Ureter (tissue), 1 donor: ENCODE measurements around the gene TLCD5. TPM values are rescaled to one million over a fixed set of nuclear protein-coding genes. Genes with fewer than 3 reads are reported as not detected.

Experiments
- DNase-seq: peaks from one replicate; pipeline ENCODE4 v3.0.0-alpha.2; 2020; ENCODE audit warnings: low spot score
- total RNA-seq: library from RNA; stranded (reverse); gene quantifications from one replicate; pipeline ENCODE4 v1.2.4, GENCODE V29; 2023
- donor health status: DM: yes; HTN: yes; CAD: no.

The TLCD5 gene
- total RNA-seq, 1 donor from 2014 or later: 5.6 TPM

DNA sequence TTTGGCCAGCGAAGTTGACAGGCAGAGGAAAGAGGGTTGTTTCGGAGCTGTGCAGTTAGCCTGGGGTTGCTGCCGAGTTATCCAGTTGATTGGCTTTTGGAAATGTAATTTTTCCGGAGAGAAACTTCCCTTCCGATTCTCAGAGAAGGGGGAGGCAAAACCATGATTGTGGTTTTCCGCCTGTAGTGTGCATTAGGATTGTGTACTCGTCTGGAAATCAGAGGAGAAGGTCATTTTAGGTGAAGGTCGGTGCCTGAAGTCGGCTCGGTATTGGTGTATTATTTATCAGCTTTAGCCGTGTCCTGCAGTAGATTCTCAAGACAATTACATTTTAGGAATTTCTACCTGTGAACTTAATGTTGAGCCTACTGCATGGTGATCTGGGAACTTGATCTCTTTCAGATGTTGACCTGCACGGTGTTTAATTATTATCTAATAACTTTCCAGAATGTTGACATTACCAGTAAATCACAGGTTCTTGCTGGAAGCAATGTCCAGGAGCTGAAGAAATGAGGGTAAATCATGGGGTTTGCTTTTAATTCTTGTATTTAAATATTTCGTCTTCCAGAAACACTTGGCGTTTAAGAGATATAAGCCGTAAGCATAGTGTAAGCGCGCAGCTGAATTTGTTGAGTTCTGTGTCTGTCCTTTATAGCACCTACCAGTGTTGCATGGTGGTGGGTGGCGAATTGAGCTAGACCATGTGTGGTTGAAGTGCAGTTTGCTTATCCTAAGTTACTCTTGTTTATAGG is 12.4 kb downstream of the TLCD5 start:
- no peak for DNase-seq

GRCh38 chr11:120338107-120338933 is 13.2 kb downstream of the TLCD5 start:
- no peak for DNase-seq

- DNase-seq: no peak
Observed at GRCh38 chr11:120339394-120339890, 14.3 kb downstream of the TLCD5 start.

DNA sequence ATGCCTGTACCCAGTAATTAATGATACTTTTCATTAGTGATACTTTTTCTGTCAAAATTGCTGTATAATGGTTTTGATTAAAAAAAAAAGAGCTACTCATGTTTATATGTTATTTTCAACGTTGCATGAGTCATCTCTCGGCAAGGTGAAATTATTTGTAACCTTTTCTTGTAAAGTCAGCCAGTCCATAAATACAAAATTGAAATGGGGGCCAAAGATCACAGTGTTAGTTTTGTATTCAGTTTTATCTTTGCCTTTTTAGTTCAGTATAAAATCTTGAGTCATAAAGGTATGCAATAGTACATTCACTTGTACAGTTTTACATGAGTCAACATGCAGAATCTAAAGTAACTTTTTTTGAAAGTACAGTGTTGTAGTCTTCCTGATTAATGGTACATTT is 15.4 kb downstream of the TLCD5 start:
- no peak for DNase-seq

DNA sequence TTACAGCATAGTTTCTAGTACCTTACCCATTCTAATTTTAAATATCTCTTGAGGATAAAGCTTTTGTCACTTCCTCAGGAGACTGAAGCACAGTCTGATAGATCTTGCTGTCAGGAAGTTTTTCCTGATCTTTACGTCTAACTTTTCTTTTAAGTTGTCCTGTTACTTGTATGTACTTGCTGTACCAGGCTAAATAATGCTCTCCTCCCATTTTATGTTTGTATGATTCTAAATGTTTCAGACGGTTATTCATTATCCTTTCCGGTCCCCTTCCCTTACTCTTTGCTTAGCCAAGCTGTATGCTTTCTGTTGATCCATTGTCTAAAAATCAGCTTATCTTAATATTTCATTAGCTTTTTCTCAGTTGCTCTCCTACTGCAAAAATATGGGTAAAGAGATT is 17.1 kb downstream of the TLCD5 start:
- no peak for DNase-seq

DNA sequence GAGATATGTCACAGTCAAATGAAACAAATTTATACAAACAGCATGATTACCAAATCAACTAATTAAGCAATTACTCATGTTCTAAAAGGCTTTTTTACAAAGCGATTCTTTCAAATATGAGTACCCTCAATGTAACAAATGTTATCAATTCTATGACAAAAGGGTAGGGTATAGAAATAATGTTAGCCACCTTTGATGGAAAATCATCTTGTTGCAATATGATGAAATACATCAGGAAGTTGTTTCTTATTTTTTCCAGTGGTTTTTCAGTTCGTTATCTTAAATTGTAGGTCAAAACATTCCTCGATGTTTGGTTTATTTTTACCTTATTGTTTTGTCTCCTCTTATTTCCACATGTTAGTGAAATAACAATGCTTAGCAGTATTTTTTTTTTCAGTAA is 17.6 kb downstream of the TLCD5 start:
- no peak for DNase-seq

DNA sequence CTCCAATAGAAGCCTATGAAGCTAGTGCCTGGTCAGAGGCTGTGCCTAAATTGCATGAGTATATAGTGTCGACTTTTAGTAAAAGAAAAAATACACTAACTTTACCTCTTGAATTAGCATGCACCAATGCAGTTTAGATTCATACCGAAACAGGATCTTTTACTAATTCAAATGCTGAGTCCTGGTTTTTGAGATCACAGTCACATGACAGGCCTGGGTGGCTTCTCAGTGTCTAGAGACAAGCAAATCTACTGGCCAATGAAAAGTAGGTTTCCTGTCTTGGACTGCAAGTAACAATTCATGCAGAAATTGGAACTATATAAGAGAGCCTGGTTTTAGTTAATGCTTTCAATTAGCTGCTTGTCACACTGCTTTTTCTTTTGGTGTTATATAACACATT is 18.3 kb downstream of the TLCD5 start:
- DNase-seq: no peak

DNA sequence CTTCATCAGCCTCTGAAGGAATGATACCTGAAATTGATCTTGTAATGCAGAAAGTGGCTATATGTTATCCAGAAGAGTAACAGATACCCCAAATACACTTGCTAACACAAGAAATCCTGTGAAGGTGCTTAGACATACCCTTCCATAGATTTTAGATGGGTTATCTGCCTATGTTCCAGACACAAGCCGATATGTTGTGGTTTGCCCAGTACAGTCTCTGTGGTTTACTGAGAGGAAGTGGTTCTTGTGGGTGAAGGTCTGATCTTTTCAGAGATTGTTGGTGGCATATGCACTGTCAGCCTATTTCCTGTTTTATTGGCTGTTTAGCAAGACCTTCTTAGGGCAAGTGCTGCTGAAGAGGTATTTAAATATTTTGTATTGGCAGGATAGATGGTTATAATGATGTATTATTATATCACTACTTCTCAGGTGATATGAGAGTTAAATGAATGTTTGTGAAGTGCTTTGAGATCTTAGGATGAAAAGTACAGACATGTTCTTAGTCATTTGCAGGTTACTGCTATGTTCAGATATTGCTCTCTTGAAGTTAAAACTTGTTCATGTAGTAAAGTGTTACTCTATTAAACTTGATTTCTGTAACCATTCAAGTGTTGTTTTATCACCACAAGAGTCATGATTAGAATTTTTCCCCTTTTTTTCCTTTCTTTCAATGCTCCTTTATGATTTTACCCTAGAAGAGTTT is 19.4 kb downstream of the TLCD5 start:
- DNase-seq: no peak

GRCh38 chr11:120346233-120346632 is 21.1 kb downstream of the TLCD5 start:
- no peak for DNase-seq

DNA sequence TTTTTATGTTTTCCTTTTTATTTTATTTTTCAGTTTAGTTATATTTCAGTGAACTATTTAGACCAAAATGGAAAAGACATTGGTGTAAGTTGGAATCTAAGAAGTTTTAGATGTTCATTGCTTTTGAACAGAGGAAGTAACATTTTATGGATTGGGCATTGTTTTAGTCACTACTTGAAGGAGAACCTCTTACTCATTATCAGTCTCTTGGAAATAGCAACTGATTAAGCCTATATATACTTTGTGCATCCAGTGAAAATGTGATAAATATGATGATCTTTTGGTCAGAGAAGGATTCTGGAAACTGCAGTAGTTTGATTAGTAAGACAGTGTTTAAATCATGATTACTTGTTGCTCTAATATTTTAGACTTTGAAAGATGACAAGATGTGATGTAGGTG is 25.5 kb downstream of the TLCD5 start:
- no peak for DNase-seq

DNA sequence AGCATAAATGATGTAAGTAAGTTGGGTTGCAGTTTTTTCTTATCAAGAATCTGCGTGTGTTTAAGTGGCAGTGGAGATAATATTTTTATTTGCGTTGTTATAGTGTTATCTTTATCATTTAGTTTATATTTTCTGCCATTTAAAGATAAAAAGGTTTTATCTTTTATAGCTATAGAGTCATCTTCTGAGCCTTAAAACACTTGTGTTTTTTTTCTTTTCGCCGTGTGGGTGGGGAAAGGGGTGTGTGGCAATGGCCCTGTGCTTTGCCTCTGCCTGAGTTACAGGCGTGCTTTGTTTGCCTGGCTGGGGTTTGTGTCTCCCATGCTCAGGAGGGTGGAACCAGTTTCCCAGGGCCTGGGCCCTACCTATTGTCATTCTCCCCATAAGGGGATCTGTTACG is 27.3 kb downstream of the TLCD5 start:
- DNase-seq: no peak

- no peak for DNase-seq
Observed at GRCh38 chr11:120354068-120354467, 29.0 kb downstream of the TLCD5 start.

DNA sequence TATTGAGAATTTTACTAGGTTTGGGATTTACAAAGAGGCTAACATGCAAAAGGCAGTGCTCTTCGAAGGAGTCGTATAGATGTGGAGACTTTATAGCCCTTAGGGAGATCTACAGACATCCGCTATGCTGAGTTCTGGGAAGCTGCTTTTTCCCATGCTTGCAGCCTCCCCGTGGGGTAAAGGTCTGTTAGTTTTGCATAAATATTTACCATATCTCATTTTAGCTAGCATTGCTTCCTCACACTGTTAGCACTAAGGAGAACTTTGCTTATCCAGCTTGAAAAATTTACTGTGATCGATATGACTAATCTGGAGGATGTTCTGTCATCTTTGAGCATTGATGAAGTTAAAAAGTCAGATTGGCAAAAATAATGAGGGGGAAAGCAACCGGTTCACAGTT is 29.7 kb downstream of the TLCD5 start:
- no peak for DNase-seq

- DNase-seq: no peak
Observed at GRCh38 chr11:120357620-120358019, 32.5 kb downstream of the TLCD5 start.

GRCh38 chr11:120358729-120359128 is 33.6 kb downstream of the TLCD5 start:
- no peak for DNase-seq

DNA sequence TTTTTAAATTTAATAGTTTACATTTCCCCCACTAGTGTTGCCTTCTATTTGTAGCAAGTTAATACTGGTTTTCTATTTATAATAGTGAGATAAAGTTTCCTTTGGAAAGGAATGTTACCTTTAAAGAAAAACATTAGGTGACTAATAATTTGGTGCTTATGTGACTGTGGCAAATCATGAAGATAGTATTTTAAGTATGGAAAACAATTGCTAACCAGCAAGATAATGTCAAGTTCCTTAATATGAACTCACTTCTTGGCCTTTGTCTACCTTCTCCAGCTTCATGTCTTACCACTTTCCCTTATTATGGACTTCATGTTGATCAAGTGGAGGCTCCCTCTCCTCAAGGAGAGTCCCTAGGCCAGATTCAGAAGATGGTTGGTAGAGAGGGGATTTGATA is 38.3 kb downstream of the TLCD5 start:
- no peak for DNase-seq

DNA sequence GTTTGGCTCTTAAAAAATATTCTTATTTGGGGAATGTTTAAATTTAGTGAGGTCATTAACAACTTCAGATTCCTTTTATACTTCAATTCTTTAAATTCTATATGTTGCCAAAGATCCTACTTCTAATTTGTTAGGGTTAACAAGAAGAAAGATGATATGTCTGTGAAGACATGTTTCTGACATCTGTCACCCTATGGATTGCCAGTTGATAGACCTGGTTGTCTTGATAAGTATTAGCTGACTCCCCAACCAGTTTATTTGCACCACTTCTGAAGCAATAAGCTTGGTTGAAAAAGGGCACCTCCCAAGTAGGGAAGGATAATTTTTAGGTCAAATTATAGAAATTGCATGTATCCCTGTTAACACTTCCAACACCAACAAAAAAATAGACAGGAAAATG is 40.4 kb downstream of the TLCD5 start:
- DNase-seq: no peak

GRCh38 chr11:120372296-120372695 is 47.2 kb downstream of the TLCD5 start:
- no peak for DNase-seq

DNA sequence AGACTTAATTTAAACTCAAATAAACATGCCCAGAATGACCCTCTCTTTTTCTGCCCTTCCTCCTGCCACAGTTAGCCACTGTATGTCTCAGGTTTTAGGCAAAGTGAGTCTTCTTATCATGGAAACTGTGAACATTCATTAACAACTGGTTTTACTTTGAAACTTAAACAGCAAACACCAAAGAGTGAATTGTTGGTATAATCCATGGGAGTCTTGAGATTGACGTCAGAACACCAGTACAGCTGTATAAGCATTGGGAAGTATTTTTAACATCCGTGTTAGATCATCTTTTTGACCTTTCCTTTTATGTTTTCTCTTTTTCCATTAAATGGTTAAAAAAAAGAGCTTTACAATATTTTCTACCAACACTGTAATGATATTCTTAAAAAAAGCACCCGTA is 50.0 kb downstream of the TLCD5 start:
- DNase-seq: no peak

GRCh38 chr11:120376547-120377182 is 51.6 kb downstream of the TLCD5 start:
- no peak for DNase-seq

GRCh38 chr11:120378474-120378873 is 53.4 kb downstream of the TLCD5 start:
- no peak for DNase-seq

DNA sequence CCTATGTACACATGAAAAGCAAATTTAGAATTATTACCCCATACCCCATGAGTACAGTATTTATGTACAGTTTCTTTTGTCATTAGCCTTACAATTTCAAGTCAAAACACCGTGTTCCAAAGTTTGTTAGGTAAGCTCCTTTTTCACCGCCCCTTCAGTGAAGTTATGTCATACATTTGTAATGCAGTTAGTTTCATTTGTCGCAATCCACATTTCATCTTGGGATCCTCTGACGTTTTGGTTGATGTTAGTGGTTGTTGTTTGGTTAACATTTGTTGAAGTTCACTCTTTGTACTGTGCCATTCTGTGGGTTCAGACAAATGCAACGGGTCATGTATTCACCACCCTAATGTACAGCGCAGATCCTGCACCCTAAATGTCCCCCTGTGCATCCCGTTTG is 56.3 kb downstream of the TLCD5 start:
- no peak for DNase-seq
